Osteocyte (in vitro differentiated cells): ENCODE measurements around the gene GABBR1. TPM values are rescaled to one million over a fixed set of nuclear protein-coding genes. Genes with fewer than 3 reads are reported as not detected.
A peak's percentile ranks its signal among the peaks of the same experiment; 100 is the strongest.

ENCODE experiments used
- DNase-seq: peaks from one replicate; pipeline ENCODE4 v3.0.0; 2021; ENCODE audit warnings: mixed read lengths; ENCODE audit not compliant: unreplicated experiment; ENCODE audit errors: extremely low spot score
- H3K27ac Mint-ChIP-seq: one replicate; pipeline ENCODE4 v1.8.0; 2021; ENCODE audit warnings: mild to moderate bottlenecking, mixed read lengths; ENCODE audit not compliant: unreplicated experiment
- H3K27me3 Mint-ChIP-seq: one replicate; pipeline ENCODE4 v1.8.0; 2021; ENCODE audit warnings: mixed read lengths; ENCODE audit not compliant: unreplicated experiment
- H3K36me3 Mint-ChIP-seq: one replicate; pipeline ENCODE4 v1.8.0; 2021; ENCODE audit warnings: mixed read lengths; ENCODE audit not compliant: unreplicated experiment
- H3K4me1 Mint-ChIP-seq: one replicate; pipeline ENCODE4 v1.8.0; 2021; ENCODE audit warnings: mixed read lengths; ENCODE audit not compliant: unreplicated experiment
- H3K4me3 Mint-ChIP-seq: one replicate; pipeline ENCODE4 v1.8.0; 2021; ENCODE audit warnings: mild to moderate bottlenecking, moderate library complexity, mixed read lengths; ENCODE audit not compliant: unreplicated experiment
- H3K9me3 Mint-ChIP-seq: one replicate; pipeline ENCODE4 v1.8.0; 2021; ENCODE audit warnings: mixed read lengths; ENCODE audit not compliant: unreplicated experiment
- CTCF ChIP-seq: fragments of 200-600 bp; sonication (generic); IDR thresholded peaks from 2 replicates; pipeline ENCODE4 v1.5.0; 2021; ENCODE audit warnings: antibody characterized with exemption, mild to moderate bottlenecking, moderate library complexity
- total RNA-seq: library from RNA; stranded (reverse); gene quantifications from 2 replicates; pipeline ENCODE4 v1.2.1, GENCODE V29; 2021

GABBR1 gene
- total RNA-seq, 1 donor from 2014 or later = 93.6 TPM

- Mint-ChIP-seq H3K36me3 (no peaks in the 10 kb centered on the region), H3K4me1 (no peaks in the 10 kb centered on the region), H3K4me3 (no peak overlapping the region), H3K9me3 (no peaks in the 10 kb centered on the region), H3K27me3 (peaks cover 8% of the 10 kb centered on the region), H3K27ac (no peak overlapping the region)
- TF ChIP-seq CTCF = no peak
- no peak for DNase-seq
These were observed 8.6 kb upstream of the GABBR1 start for GRCh38 chr6:29641430-29642148.

GRCh38 chr6:29637247-29637646 is 4.3 kb upstream of the GABBR1 start:
- peaks cover 7% of the 10 kb centered on the region for H3K4me1 Mint-ChIP-seq
- H3K27ac Mint-ChIP-seq = no peak overlapping the region
- peaks cover 8% of the 10 kb centered on the region for H3K27me3 Mint-ChIP-seq
- no peak for DNase-seq
- no peak overlapping the region for H3K4me3 Mint-ChIP-seq
- H3K36me3 Mint-ChIP-seq = no peaks in the 10 kb centered on the region
- no peaks in the 10 kb centered on the region for H3K9me3 Mint-ChIP-seq
- no peak for TF ChIP-seq CTCF

GRCh38 chr6:29633534-29633905 is 537 bp upstream of the GABBR1 start:
- Mint-ChIP-seq H3K27ac (peak overlapping the region; percentile 46), H3K4me1 (peaks cover 44% of the 10 kb centered on the region), H3K36me3 (no peaks in the 10 kb centered on the region), H3K27me3 (peaks cover 5% of the 10 kb centered on the region), H3K9me3 (no peaks in the 10 kb centered on the region), H3K4me3 (peak overlapping the region; percentile 93)
- no peak for TF ChIP-seq CTCF
- DNase-seq = no peak

- Mint-ChIP-seq H3K9me3 (no peaks in the 10 kb centered on the region), H3K4me3 (peak overlapping the region; percentile 93), H3K27ac (peak overlapping the region; percentile 74), H3K4me1 (peaks cover 45% of the 10 kb centered on the region), H3K36me3 (no peaks in the 10 kb centered on the region), H3K27me3 (no peaks in the 10 kb centered on the region)
- peak; percentile 88 for DNase-seq
- TF ChIP-seq CTCF = no peak
These were observed 887 bp downstream of the GABBR1 start for GRCh38 chr6:29631860-29632731.

GRCh38 chr6:29631209-29631810 is 1.7 kb downstream of the GABBR1 start:
- Mint-ChIP-seq H3K27me3 (no peaks in the 10 kb centered on the region), H3K36me3 (no peaks in the 10 kb centered on the region), H3K4me3 (peak overlapping the region; percentile 93), H3K9me3 (no peaks in the 10 kb centered on the region), H3K4me1 (peaks cover 53% of the 10 kb centered on the region), H3K27ac (peak overlapping the region; percentile 74)
- no peak for TF ChIP-seq CTCF
- no peak for DNase-seq
